Epithelial cell of proximal tubule (primary cell): Measurements from ENCODE around the gene PASK. TPM values are rescaled to one million over a fixed set of nuclear protein-coding genes. Genes with fewer than 3 reads are reported as not detected.

ENCODE experiments used
- DNase-seq: peaks from one replicate; pipeline ENCODE4 v3.0.0-alpha.2; 2011; ENCODE audit warnings: low read depth
- H3K4me3 ChIP-seq: 2 replicates; pipeline ENCODE4 v1.5.1; 2011; ENCODE audit warnings: low read depth, mild to moderate bottlenecking, low read length
- CTCF ChIP-seq: conservative IDR thresholded peaks from 2 replicates; pipeline ENCODE4 v1.5.1; 2012; ENCODE audit warnings: low read depth, mild to moderate bottlenecking, low read length
- total RNA-seq: library from RNA; depleted of rRNA; stranded (reverse); fragments of >200 nt; gene quantifications from 2 replicates; pipeline ENCODE4 v1.2.3, GENCODE V29; 2015

Gene PASK
- total RNA-seq, 1 donor from 2014 or later = 10.0 TPM

- DNase-seq = no peak
- no peak overlapping the region for H3K4me3 ChIP-seq
- TF ChIP-seq CTCF = no peak
Measured at GRCh38 chr2:241070811-241071676, 78.2 kb downstream of the PASK start.

- no peak for DNase-seq
- TF ChIP-seq CTCF = no peak
- no peak overlapping the region for H3K4me3 ChIP-seq
Measured at GRCh38 chr2:241070361-241070760, 78.9 kb downstream of the PASK start.

GRCh38 chr2:241069821-241070281, 79.4 kb downstream of the PASK start:
- no peak for TF ChIP-seq CTCF
- no peak for DNase-seq
- no peak overlapping the region for H3K4me3 ChIP-seq

GRCh38 chr2:241068942-241069810, 80.1 kb downstream of the PASK start:
- no peak for DNase-seq
- no peak for TF ChIP-seq CTCF
- H3K4me3 ChIP-seq = no peak overlapping the region

GRCh38 chr2:241068136-241068941, 80.9 kb downstream of the PASK start:
- no peak for TF ChIP-seq CTCF
- no peak for DNase-seq
- no peak overlapping the region for H3K4me3 ChIP-seq

GRCh38 chr2:241067501-241068135, 81.7 kb downstream of the PASK start:
- no peak overlapping the region for H3K4me3 ChIP-seq
- no peak for TF ChIP-seq CTCF
- no peak for DNase-seq
